Activated naive CD8-positive, alpha-beta T cell treated with anti-CD3 and anti-CD28 coated beads for 36 hours (primary cell): ENCODE results near the gene INTS6. TPM values are rescaled to one million over a fixed set of nuclear protein-coding genes. Genes with fewer than 3 reads are reported as not detected.
"Not testable (repeated sequence)": the region's sequence is repeated elsewhere in the genome, so short reads cannot be mapped to it uniquely, and the experiment has no call there.

ENCODE experiments used
- DNase-seq: peaks from one replicate; pipeline ENCODE4 v3.0.0; 2021
- H3K27ac Mint-ChIP-seq: one replicate; pipeline ENCODE4 v1.8.0; 2022; ENCODE audit warnings: mild to moderate bottlenecking, moderate library complexity, mixed read lengths
- H3K27me3 Mint-ChIP-seq: one replicate; pipeline ENCODE4 v1.8.0; 2022; ENCODE audit warnings: mild to moderate bottlenecking, mixed read lengths
- H3K36me3 Mint-ChIP-seq: one replicate; pipeline ENCODE4 v1.8.0; 2021; ENCODE audit warnings: mild to moderate bottlenecking, mixed read lengths
- H3K4me1 Mint-ChIP-seq: one replicate; pipeline ENCODE4 v1.8.0; 2021; ENCODE audit warnings: mixed read lengths
- H3K4me3 Mint-ChIP-seq: one replicate; pipeline ENCODE4 v1.8.0; 2022; ENCODE audit warnings: mild to moderate bottlenecking, moderate library complexity, mixed read lengths
- H3K9me3 Mint-ChIP-seq: one replicate; pipeline ENCODE4 v1.8.0; 2022; ENCODE audit warnings: mixed read lengths
- total RNA-seq, 2 experiments: library from RNA; stranded (reverse); gene quantifications; one replicate each; pipeline ENCODE4 v1.2.3, GENCODE V29; 2021

The INTS6 gene
- total RNA-seq, 2 experiments from 2014 or later: 42.6 to 44.5 TPM

GRCh38 chr13:51437550-51438127 lies 15.2 kb downstream of the INTS6 start:
- Mint-ChIP-seq H3K27me3 (no peaks in the 10 kb centered on the region), H3K36me3 (peaks cover 13% of the 10 kb centered on the region), H3K9me3 (no peaks in the 10 kb centered on the region), H3K4me3 (no peak overlapping the region), H3K27ac (no peak overlapping the region), H3K4me1 (peaks cover 20% of the 10 kb centered on the region)
- no peak for DNase-seq

- no peak overlapping the region for H3K27ac Mint-ChIP-seq
- H3K9me3 Mint-ChIP-seq: no peaks in the 10 kb centered on the region
- no peaks in the 10 kb centered on the region for H3K27me3 Mint-ChIP-seq
- H3K36me3 Mint-ChIP-seq: peaks cover 7% of the 10 kb centered on the region
- H3K4me1 Mint-ChIP-seq: peaks cover 19% of the 10 kb centered on the region
- no peak overlapping the region for H3K4me3 Mint-ChIP-seq
- DNase-seq: no peak
Observed at GRCh38 chr13:51435002-51435578, 17.7 kb downstream of the INTS6 start.

GRCh38 chr13:51432576-51432975 lies 20.3 kb downstream of the INTS6 start:
- peaks cover 20% of the 10 kb centered on the region for H3K4me1 Mint-ChIP-seq
- no peaks in the 10 kb centered on the region for H3K27me3 Mint-ChIP-seq
- H3K9me3 Mint-ChIP-seq: no peaks in the 10 kb centered on the region
- no peak overlapping the region for H3K27ac Mint-ChIP-seq
- no peak for DNase-seq
- peaks cover 17% of the 10 kb centered on the region for H3K36me3 Mint-ChIP-seq
- H3K4me3 Mint-ChIP-seq: no peak overlapping the region

GRCh38 chr13:51426982-51427381 lies 25.9 kb downstream of the INTS6 start:
- no peaks in the 10 kb centered on the region for H3K27me3 Mint-ChIP-seq
- H3K4me1 Mint-ChIP-seq: peaks cover 55% of the 10 kb centered on the region
- H3K27ac Mint-ChIP-seq: no peak overlapping the region
- no peak overlapping the region for H3K4me3 Mint-ChIP-seq
- H3K9me3 Mint-ChIP-seq: no peaks in the 10 kb centered on the region
- DNase-seq: no peak
- H3K36me3 Mint-ChIP-seq: peaks cover 49% of the 10 kb centered on the region

GRCh38 chr13:51425410-51426042 lies 27.3 kb downstream of the INTS6 start:
- H3K4me3 Mint-ChIP-seq: no peak overlapping the region
- peaks cover 54% of the 10 kb centered on the region for H3K36me3 Mint-ChIP-seq
- peaks cover 67% of the 10 kb centered on the region for H3K4me1 Mint-ChIP-seq
- H3K27ac Mint-ChIP-seq: no peak overlapping the region
- no peak for DNase-seq
- no peaks in the 10 kb centered on the region for H3K27me3 Mint-ChIP-seq
- no peaks in the 10 kb centered on the region for H3K9me3 Mint-ChIP-seq

GRCh38 chr13:51423766-51424165 lies 29.1 kb downstream of the INTS6 start:
- DNase-seq: no peak
- Mint-ChIP-seq H3K4me1 (peaks cover 70% of the 10 kb centered on the region), H3K27ac (no peak overlapping the region), H3K27me3 (no peaks in the 10 kb centered on the region), H3K9me3 (no peaks in the 10 kb centered on the region), H3K4me3 (no peak overlapping the region), H3K36me3 (peaks cover 55% of the 10 kb centered on the region)

- Mint-ChIP-seq H3K27me3 (no peaks in the 10 kb centered on the region), H3K27ac (peak overlapping the region; percentile 0), H3K9me3 (peaks cover 2% of the 10 kb centered on the region), H3K36me3 (peaks cover 54% of the 10 kb centered on the region), H3K4me1 (peaks cover 69% of the 10 kb centered on the region), H3K4me3 (no peak overlapping the region)
- no peak for DNase-seq
Observed at GRCh38 chr13:51422484-51422883, 30.4 kb downstream of the INTS6 start.

GRCh38 chr13:51420681-51421490 lies 31.9 kb downstream of the INTS6 start:
- Mint-ChIP-seq H3K36me3 (peaks cover 57% of the 10 kb centered on the region), H3K27me3 (no peaks in the 10 kb centered on the region), H3K4me1 (peaks cover 68% of the 10 kb centered on the region), H3K4me3 (peak overlapping the region; percentile 27), H3K9me3 (peaks cover 9% of the 10 kb centered on the region), H3K27ac (peak overlapping the region; percentile 42)
- DNase-seq: no peak

GRCh38 chr13:51419001-51419636 lies 33.7 kb downstream of the INTS6 start:
- peaks cover 63% of the 10 kb centered on the region for H3K36me3 Mint-ChIP-seq
- no peak overlapping the region for H3K27ac Mint-ChIP-seq
- no peaks in the 10 kb centered on the region for H3K27me3 Mint-ChIP-seq
- peaks cover 68% of the 10 kb centered on the region for H3K4me1 Mint-ChIP-seq
- no peak for DNase-seq
- H3K4me3 Mint-ChIP-seq: no peak overlapping the region
- peaks cover 18% of the 10 kb centered on the region for H3K9me3 Mint-ChIP-seq

- peaks cover 18% of the 10 kb centered on the region for H3K9me3 Mint-ChIP-seq
- H3K36me3 Mint-ChIP-seq: peaks cover 65% of the 10 kb centered on the region
- no peaks in the 10 kb centered on the region for H3K27me3 Mint-ChIP-seq
- no peak overlapping the region for H3K27ac Mint-ChIP-seq
- H3K4me3 Mint-ChIP-seq: no peak overlapping the region
- DNase-seq: no peak
- peaks cover 69% of the 10 kb centered on the region for H3K4me1 Mint-ChIP-seq
Observed at GRCh38 chr13:51417716-51418115, 35.1 kb downstream of the INTS6 start.

GRCh38 chr13:51416107-51416506 lies 36.7 kb downstream of the INTS6 start:
- Mint-ChIP-seq H3K4me3 (no peak overlapping the region), H3K27me3 (no peaks in the 10 kb centered on the region), H3K36me3 (peaks cover 62% of the 10 kb centered on the region), H3K4me1 (peaks cover 62% of the 10 kb centered on the region), H3K27ac (peak overlapping the region; percentile 85), H3K9me3 (peaks cover 18% of the 10 kb centered on the region)
- no peak for DNase-seq

GRCh38 chr13:51415339-51415738 lies 37.5 kb downstream of the INTS6 start:
- not testable (repeated sequence) for DNase-seq, H3K4me3 Mint-ChIP-seq, H3K27me3 Mint-ChIP-seq, H3K27ac Mint-ChIP-seq
- Mint-ChIP-seq H3K36me3 (peaks cover 63% of the 10 kb centered on the region), H3K9me3 (peaks cover 18% of the 10 kb centered on the region), H3K4me1 (peaks cover 58% of the 10 kb centered on the region)

- H3K4me1 Mint-ChIP-seq: peaks cover 54% of the 10 kb centered on the region
- H3K27ac Mint-ChIP-seq: no peak overlapping the region
- no peak for DNase-seq
- H3K9me3 Mint-ChIP-seq: peaks cover 16% of the 10 kb centered on the region
- peaks cover 57% of the 10 kb centered on the region for H3K36me3 Mint-ChIP-seq
- H3K27me3 Mint-ChIP-seq: no peaks in the 10 kb centered on the region
- H3K4me3 Mint-ChIP-seq: no peak overlapping the region
Observed at GRCh38 chr13:51412431-51412830, 40.4 kb downstream of the INTS6 start.

- peaks cover 6% of the 10 kb centered on the region for H3K9me3 Mint-ChIP-seq
- no peak overlapping the region for H3K4me3 Mint-ChIP-seq
- DNase-seq: no peak
- no peak overlapping the region for H3K27ac Mint-ChIP-seq
- peaks cover 48% of the 10 kb centered on the region for H3K4me1 Mint-ChIP-seq
- H3K27me3 Mint-ChIP-seq: no peaks in the 10 kb centered on the region
- peaks cover 51% of the 10 kb centered on the region for H3K36me3 Mint-ChIP-seq
Observed at GRCh38 chr13:51405176-51405575, 47.7 kb downstream of the INTS6 start.
